HG03108 (cell line): ENCODE results near the gene DDX23.

ENCODE experiments used
- ATAC-seq: cut with Tn5 transposase; IDR thresholded peaks from one replicate; pipeline ENCODE4 v1.9.1; 2021; ENCODE audit warnings: moderate library complexity; ENCODE audit not compliant: unreplicated experiment

The DDX23 gene

GRCh38 chr12:48800971-48801370 lies 51.0 kb downstream of the DDX23 start:
- ATAC-seq, result no peak

GRCh38 chr12:48800457-48800856 lies 51.5 kb downstream of the DDX23 start:
- no peak for ATAC-seq

- ATAC-seq, result no peak
These were observed 55.0 kb downstream of the DDX23 start for GRCh38 chr12:48796976-48797375.

GRCh38 chr12:48795550-48796455 lies 56.2 kb downstream of the DDX23 start:
- ATAC-seq, result no peak

- ATAC-seq, result no peak
These were observed 57.1 kb downstream of the DDX23 start for GRCh38 chr12:48794870-48795269.

- no peak for ATAC-seq
These were observed 58.3 kb downstream of the DDX23 start for GRCh38 chr12:48793696-48794095.

GRCh38 chr12:48789858-48790326 lies 62.1 kb downstream of the DDX23 start:
- ATAC-seq, result no peak

GRCh38 chr12:48788854-48789775 lies 62.8 kb downstream of the DDX23 start, which contains the start of gene ADCY6:
Gene ADCY6, minus strand, starts transcription at chr12:48789089. Its CDS starts 5,655 bp downstream, at chr12:48783434.
- peak; percentile 60 for ATAC-seq

- ATAC-seq, result no peak
These were observed 63.5 kb downstream of the DDX23 start for GRCh38 chr12:48788524-48788853.

GRCh38 chr12:48787791-48788523 lies 64.0 kb downstream of the DDX23 start:
- no peak for ATAC-seq

GRCh38 chr12:48786591-48787544 lies 65.1 kb downstream of the DDX23 start:
- no peak for ATAC-seq

GRCh38 chr12:48783432-48783831 lies 68.5 kb downstream of the DDX23 start:
- no peak for ATAC-seq

GRCh38 chr12:48782457-48783395 lies 69.2 kb downstream of the DDX23 start:
- ATAC-seq, result no peak

GRCh38 chr12:48781750-48782456 lies 70.1 kb downstream of the DDX23 start:
- no peak for ATAC-seq

- ATAC-seq, result no peak
These were observed 71.5 kb downstream of the DDX23 start for GRCh38 chr12:48780381-48781025.

- no peak for ATAC-seq
These were observed 72.1 kb downstream of the DDX23 start for GRCh38 chr12:48779869-48780268.
